ENCODE measurements around the gene BRD9. TPM values are rescaled to one million over a fixed set of nuclear protein-coding genes. Genes with fewer than 3 reads are reported as not detected.
"Not testable (repeated sequence)": the region's sequence is repeated elsewhere in the genome, so short reads cannot be mapped to it uniquely, and the experiment has no call there.

The BRD9 gene
- total RNA-seq, 2 donors from 2014 or later = 28.6 to 36.0 TPM

- intact Hi-C loops (cut with DNase I) = no loop called here
- no peak for DNase-seq (ENCODE audit: low spot score)
These were observed 34.8 kb upstream of the BRD9 start for GRCh38 chr5:927172-928015.

GRCh38 chr5:926417-927171 lies 34.0 kb upstream of the BRD9 start:
- intact Hi-C loops (cut with DNase I) = no loop called here
- DNase-seq (ENCODE audit: low spot score) = peak; percentile 79

GRCh38 chr5:923281-923873 lies 30.8 kb upstream of the BRD9 start:
- peak; percentile 95 for DNase-seq (ENCODE audit: low spot score)
- intact Hi-C loops (cut with DNase I) = loop anchor here (1.0 to 5.0 kb wide), 2 partner anchors 19 to 219 kb away; no protein-coding TSS in a partner anchor

GRCh38 chr5:922436-923280 lies 30.1 kb upstream of the BRD9 start:
- intact Hi-C loops (cut with DNase I) = loop anchor here (1.0 to 5.0 kb wide), 3 partner anchors 18 to 220 kb away; no protein-coding TSS in a partner anchor

GRCh38 chr5:921456-922435 lies 29.1 kb upstream of the BRD9 start:
- intact Hi-C loops (cut with DNase I) = loop anchor here (1.0 to 5.0 kb wide), 2 partner anchors 218 to 221 kb away; no protein-coding TSS in a partner anchor
- DNase-seq (ENCODE audit: low spot score) = peak; percentile 73

More at GRCh38 chr5:922436-923280, 30.1 kb upstream of the BRD9 start:
- peak; percentile 51 for DNase-seq (ENCODE audit: low spot score)

- DNase-seq (ENCODE audit: low spot score) = no peak
- intact Hi-C loops (cut with DNase I) = loop anchor here in 1 of 2 donors (5.0 kb wide), 1 partner anchor 222 kb away; no protein-coding TSS in a partner anchor
These were observed 27.7 kb upstream of the BRD9 start for GRCh38 chr5:920321-920720.

GRCh38 chr5:919356-920000 lies 26.9 kb upstream of the BRD9 start:
- intact Hi-C loops (cut with DNase I) = no loop called here
- DNase-seq (ENCODE audit: low spot score) = no peak

GRCh38 chr5:918717-919116 lies 26.1 kb upstream of the BRD9 start:
- DNase-seq (ENCODE audit: low spot score); intact Hi-C loops (cut with DNase I): not testable (repeated sequence)

- DNase-seq (ENCODE audit: low spot score) = peak; percentile 51
- intact Hi-C loops (cut with DNase I) = no loop called here
These were observed 24.1 kb upstream of the BRD9 start for GRCh38 chr5:916441-917293.

GRCh38 chr5:915946-916345 lies 23.3 kb upstream of the BRD9 start:
- DNase-seq (ENCODE audit: low spot score) = peak; percentile 70
- intact Hi-C loops (cut with DNase I) = no loop called here

- intact Hi-C loops (cut with DNase I) = not testable (repeated sequence)
- peak; percentile 34 for DNase-seq (ENCODE audit: low spot score)
These were observed 22.7 kb upstream of the BRD9 start for GRCh38 chr5:915346-915745.

GRCh38 chr5:914612-915011 lies 22.0 kb upstream of the BRD9 start:
- DNase-seq (ENCODE audit: low spot score) = peak; percentile 72
- intact Hi-C loops (cut with DNase I) = no loop called here

GRCh38 chr5:914174-914573 lies 21.6 kb upstream of the BRD9 start:
- intact Hi-C loops (cut with DNase I) = no loop called here
- no peak for DNase-seq (ENCODE audit: low spot score)

GRCh38 chr5:912280-913091 lies 19.9 kb upstream of the BRD9 start:
- DNase-seq (ENCODE audit: low spot score) = peak; percentile 68
- intact Hi-C loops (cut with DNase I) = no loop called here

- no peak for DNase-seq (ENCODE audit: low spot score)
- intact Hi-C loops (cut with DNase I) = no loop called here
These were observed 19.0 kb upstream of the BRD9 start for GRCh38 chr5:911601-912000.

GRCh38 chr5:910769-911160 lies 18.2 kb upstream of the BRD9 start:
- intact Hi-C loops (cut with DNase I) = no loop called here
- DNase-seq (ENCODE audit: low spot score) = no peak

Measured in posterior vena cava (tissue), 2 donors.